C4-2B (cell line): ENCODE data around the gene CBLIF.
"Not testable (repeated sequence)": the region's sequence is repeated elsewhere in the genome, so short reads cannot be mapped to it uniquely, and the experiment has no call there.

Experiments used
- H3K27ac ChIP-seq: fragments of 450-650 bp; 2 replicates; pipeline ENCODE4 v1.5.1; 2017
- ZFX ChIP-seq: fragments of 450-650 bp; IDR thresholded peaks from 2 replicates; pipeline ENCODE4 v1.6.1; 2017
- TF ChIP-seq, protein P1 (sequence below): fragments of 450-650 bp; conservative IDR thresholded peaks from 2 replicates; pipeline ENCODE4 v1.5.1; 2017; ENCODE audit warnings: mild to moderate bottlenecking

Gene CBLIF

GRCh38 chr11:59818572-59818971 is 26.7 kb downstream of the CBLIF start:
- no peak overlapping the region for H3K27ac ChIP-seq
- no peak for TF ChIP-seq ZFX
- TF ChIP-seq, protein P1, sequence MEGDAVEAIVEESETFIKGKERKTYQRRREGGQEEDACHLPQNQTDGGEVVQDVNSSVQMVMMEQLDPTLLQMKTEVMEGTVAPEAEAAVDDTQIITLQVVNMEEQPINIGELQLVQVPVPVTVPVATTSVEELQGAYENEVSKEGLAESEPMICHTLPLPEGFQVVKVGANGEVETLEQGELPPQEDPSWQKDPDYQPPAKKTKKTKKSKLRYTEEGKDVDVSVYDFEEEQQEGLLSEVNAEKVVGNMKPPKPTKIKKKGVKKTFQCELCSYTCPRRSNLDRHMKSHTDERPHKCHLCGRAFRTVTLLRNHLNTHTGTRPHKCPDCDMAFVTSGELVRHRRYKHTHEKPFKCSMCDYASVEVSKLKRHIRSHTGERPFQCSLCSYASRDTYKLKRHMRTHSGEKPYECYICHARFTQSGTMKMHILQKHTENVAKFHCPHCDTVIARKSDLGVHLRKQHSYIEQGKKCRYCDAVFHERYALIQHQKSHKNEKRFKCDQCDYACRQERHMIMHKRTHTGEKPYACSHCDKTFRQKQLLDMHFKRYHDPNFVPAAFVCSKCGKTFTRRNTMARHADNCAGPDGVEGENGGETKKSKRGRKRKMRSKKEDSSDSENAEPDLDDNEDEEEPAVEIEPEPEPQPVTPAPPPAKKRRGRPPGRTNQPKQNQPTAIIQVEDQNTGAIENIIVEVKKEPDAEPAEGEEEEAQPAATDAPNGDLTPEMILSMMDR, result no peak

DNA sequence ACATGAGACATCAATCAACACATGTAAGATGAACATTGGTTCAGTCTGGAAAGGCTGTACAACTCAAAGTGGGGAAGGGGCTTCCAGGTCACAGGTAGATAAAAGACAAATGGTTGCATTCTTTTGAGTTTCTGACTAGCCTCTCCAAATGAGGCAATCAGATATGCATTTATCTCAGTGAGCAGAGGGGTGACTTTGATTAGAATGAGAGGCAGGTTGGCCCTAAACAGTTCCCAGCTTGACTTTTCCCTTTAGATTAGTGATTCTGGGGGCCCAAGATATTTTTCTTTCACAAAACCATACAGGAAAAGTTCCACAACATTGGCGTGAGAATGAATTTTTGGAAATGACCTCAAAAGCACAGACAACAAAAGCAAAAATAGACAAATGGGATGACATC is 28.9 kb downstream of the CBLIF start:
- H3K27ac ChIP-seq, result not testable (repeated sequence)

GRCh38 chr11:59815754-59816153 is 29.5 kb downstream of the CBLIF start:
- TF ChIP-seq, protein P1, result no peak
- TF ChIP-seq ZFX, result no peak
- H3K27ac ChIP-seq, result no peak overlapping the region

DNA sequence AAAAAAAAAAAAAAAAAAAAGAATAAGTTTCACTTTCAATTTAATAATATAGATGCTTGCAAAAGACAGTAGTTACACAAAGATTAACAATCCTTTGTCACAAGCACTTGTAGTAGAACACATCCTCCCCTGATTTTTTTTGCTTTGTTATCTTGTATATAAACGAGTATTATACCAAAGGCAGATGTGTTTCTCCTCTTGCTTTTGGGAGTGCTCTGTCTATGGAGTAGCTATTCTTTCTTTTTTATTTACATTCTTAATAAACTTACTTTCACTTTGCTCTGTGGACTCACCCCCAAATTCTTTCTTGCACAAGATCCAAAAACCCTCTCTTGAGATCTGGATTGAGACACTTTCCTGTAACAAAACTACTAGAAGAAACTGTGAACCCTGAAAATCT is 31.3 kb downstream of the CBLIF start:
- TF ChIP-seq, protein P1, result no peak
- TF ChIP-seq ZFX, result no peak
- no peak overlapping the region for H3K27ac ChIP-seq

DNA sequence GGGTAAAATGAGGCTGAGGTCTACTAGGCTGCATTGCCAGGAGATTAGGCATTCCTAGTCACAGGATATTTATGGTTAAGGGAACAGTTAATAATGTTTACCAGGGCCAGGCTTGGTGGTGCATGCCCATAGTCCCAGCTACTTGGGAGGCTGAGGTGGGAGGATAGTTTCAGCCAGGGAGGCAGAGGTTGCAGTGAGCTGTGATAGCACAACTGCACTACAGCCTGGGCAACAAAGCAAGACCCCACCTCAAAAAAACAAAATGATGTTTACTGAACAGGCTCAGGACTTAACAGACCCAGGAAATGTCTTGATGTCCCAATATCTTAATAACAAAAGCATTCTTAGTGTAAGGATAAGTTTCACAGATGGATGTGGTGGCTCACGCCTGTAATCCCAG is 31.9 kb downstream of the CBLIF start:
- TF ChIP-seq, protein P1, result no peak
- no peak for TF ChIP-seq ZFX
- no peak overlapping the region for H3K27ac ChIP-seq

DNA sequence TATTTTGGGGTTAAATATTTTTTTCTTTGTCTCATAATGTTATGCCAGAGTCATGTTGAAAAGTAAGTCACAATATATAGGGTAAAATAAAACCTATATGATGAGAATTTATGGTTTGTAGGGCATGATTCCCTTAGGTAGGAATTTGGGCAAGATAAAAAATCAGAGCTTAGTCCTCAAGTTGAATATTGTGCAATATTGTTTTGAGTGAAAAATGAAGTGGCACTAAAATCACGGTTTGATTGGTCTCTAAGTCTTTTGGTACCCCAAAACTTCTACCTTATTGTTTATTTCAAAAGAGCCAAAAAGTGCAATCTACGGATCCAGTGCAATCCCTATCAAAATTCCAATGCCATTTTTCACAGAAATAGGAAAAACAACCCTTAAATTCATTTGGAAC is 33.1 kb downstream of the CBLIF start:
- H3K27ac ChIP-seq, result no peak overlapping the region
- TF ChIP-seq, protein P1, result no peak
- TF ChIP-seq ZFX, result no peak

DNA sequence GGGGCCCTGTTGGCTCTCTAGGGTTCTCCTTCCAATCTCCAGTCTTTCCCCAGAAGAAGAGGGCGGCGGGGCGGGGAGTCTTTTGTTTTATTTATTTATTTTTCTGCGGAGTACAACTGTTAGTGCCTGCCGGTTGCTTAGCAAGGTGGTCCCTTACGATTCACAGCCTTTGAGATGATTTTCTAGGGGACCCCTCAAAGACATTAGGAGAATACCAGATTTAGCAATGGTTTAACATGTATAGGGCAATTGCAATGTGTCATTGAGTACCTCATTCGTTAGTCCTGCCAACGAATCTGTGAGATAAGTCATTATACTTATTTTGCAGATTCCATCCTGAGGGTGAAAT is 34.4 kb downstream of the CBLIF start:
- peak overlapping the region; percentile 77 for H3K27ac ChIP-seq
- TF ChIP-seq, protein P1, result no peak

DNA sequence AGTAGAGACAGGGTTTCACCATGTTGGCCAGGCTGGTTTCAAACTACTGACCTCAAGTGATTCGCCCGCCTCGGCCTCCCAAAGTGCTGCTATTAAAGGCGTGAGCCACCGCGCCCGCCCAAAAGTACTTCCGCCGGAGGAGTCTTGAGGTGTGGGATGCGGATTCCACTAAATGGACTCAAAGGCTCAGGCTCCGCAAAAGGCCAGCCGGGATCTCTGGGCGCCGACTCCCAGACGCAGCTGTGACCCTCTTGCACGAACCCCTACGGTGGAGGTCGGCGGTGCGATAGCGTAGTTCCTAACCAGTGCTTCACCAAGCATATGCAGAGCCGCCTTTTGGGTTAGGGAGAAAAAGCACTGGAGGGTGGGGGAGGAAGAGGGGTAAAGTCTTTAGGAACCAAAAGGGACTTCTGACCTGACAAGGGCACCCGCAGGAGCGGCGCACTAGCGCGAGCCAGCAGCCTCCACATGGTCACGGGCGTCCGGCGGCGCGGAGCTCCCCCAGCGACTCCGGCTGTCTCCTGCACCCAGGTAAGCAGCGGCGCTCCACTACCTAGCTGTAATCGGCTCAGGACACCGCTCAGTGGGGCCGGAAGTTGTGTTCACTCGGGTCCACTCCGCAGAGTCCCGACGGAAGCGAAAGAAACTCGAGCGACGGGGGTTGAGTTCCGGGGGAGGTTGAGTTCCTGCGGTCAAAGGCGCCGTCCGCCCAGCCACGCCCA is 34.9 kb downstream of the CBLIF start, which contains the start of gene MRPL16:
Gene MRPL16 (minus strand): TSS at position 590 of the 722 bp plus-strand sequence. CDS start 120 bp downstream, at position 470.
- H3K27ac ChIP-seq, result peak within 1 kb of the TSS; percentile 77

More for the DNA sequence above, 34.9 kb downstream of the CBLIF start, which contains the start of gene MRPL16:
- TF ChIP-seq, protein P1, result peak; percentile 47
- no peak for TF ChIP-seq ZFX
